ENCODE data around the gene ZNF512.

DNA sequence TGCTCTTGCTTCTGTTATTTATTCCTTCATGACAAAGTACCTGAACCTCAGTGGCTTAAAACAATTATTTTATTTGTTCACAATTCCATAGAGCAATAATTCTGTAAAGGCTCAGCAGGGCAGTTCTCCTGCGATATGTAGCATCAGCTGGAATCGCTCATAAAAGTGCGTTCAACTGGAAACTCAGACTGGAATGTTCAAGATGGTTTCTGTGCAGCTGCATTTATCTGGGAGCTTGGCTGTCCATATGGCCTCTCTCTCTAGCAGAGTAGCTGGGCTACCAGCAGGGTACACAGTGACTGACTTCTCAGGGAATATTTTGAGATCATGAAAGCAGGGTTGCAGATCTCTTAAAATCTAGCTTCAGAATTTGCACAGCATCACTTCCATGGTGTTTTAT, 32.5 kb downstream of the ZNF512 start:
- TF ChIP-seq POLR2AphosphoS5 (IDR thresholded peaks at IDR 0.05) = no peak
- TF ChIP-seq, protein P1, sequence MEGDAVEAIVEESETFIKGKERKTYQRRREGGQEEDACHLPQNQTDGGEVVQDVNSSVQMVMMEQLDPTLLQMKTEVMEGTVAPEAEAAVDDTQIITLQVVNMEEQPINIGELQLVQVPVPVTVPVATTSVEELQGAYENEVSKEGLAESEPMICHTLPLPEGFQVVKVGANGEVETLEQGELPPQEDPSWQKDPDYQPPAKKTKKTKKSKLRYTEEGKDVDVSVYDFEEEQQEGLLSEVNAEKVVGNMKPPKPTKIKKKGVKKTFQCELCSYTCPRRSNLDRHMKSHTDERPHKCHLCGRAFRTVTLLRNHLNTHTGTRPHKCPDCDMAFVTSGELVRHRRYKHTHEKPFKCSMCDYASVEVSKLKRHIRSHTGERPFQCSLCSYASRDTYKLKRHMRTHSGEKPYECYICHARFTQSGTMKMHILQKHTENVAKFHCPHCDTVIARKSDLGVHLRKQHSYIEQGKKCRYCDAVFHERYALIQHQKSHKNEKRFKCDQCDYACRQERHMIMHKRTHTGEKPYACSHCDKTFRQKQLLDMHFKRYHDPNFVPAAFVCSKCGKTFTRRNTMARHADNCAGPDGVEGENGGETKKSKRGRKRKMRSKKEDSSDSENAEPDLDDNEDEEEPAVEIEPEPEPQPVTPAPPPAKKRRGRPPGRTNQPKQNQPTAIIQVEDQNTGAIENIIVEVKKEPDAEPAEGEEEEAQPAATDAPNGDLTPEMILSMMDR (IDR thresholded peaks at IDR 0.05) = no peak
